HuH-7 (cell line): ENCODE measurements around the gene BOLA3.
A peak's percentile ranks its signal among the peaks of the same experiment; 100 is the strongest.
"Not testable (repeated sequence)": the region's sequence is repeated elsewhere in the genome, so short reads cannot be mapped to it uniquely, and the experiment has no call there.

Experiments
- DNase-seq: peaks from one replicate; pipeline ENCODE4 v3.0.0; 2011; ENCODE audit warnings: low spot score

BOLA3 gene, protein sequence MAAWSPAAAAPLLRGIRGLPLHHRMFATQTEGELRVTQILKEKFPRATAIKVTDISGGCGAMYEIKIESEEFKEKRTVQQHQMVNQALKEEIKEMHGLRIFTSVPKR

DNA sequence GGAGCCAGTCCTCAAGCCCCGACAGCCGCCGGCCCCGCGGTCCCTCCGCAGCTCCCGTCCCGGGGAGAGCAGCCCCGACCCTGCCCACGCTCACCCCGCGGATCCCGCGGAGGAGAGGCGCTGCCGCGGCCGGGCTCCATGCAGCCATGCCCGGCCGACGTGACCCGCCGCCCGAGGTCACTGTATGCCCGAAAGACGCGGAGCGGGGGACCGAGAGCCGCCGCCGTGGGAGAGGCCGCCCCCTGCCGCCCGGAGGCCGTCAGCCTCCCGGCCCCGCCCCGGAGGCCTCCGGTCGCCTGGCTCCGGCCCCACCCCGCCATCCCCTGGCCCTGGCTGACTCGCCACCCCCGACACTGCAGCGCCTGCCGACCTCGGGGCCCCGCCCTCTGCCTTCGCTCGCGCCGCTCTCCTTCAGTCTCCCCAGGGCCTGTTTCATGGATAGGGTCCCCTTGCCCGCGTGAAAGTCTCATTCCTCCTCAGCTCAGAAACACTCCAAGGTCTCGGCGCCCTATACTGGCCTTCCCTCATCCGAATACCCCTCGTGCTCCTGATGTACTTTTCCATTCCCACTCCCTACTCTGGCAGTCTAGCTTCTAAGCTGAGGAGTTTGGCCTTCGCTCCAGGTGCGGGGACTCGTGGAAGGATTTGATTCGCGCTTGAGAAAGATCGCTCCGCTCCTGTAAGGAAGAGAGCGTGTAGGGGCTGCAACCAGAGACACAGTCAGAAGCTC, at the start of gene BOLA3:
Gene BOLA3, minus strand, starts transcription at position 186 of the 730 bp plus-strand sequence. Its CDS starts 38 bp downstream, at position 148.
- DNase-seq = peak; percentile 97

DNA sequence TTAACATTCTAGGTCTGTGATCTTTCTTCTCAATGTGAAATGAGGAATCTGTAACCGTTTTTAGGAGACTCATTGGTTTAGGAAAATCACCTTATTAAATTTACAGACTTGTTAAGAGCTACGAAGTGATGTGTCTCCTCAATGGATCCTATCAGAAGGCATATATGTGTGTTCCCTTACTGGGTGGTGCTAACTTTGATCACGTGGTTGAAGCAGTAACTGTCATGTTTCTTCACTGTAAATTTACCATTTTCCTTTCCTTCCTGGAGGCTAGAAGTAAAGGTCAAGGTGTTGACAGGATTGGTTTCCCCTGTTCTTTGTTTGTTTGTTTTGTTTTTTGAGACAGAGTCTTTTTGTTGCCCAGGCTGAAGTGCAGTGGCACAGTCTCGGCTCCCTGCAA, 49.3 kb upstream of the BOLA3 start:
- no peak for DNase-seq

DNA sequence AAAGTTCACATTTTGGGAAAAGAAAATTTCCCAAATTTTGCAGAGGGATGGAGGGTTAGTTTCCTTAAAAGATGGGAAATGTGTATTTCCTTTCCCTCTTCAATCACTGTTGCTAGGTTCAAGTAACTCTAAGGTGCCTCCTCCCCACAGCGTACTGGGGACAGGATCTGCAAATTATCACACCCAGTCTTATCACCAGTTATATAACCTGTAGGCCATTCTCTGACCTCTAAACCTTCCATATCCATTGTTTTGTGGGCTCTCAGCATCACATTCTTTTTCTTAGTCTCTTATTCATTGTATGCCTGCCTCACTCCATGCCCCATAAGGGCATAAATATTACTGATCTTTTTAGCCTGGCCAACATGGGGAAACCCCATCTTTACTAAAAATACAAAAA, 47.1 kb upstream of the BOLA3 start:
- no peak for DNase-seq

DNA sequence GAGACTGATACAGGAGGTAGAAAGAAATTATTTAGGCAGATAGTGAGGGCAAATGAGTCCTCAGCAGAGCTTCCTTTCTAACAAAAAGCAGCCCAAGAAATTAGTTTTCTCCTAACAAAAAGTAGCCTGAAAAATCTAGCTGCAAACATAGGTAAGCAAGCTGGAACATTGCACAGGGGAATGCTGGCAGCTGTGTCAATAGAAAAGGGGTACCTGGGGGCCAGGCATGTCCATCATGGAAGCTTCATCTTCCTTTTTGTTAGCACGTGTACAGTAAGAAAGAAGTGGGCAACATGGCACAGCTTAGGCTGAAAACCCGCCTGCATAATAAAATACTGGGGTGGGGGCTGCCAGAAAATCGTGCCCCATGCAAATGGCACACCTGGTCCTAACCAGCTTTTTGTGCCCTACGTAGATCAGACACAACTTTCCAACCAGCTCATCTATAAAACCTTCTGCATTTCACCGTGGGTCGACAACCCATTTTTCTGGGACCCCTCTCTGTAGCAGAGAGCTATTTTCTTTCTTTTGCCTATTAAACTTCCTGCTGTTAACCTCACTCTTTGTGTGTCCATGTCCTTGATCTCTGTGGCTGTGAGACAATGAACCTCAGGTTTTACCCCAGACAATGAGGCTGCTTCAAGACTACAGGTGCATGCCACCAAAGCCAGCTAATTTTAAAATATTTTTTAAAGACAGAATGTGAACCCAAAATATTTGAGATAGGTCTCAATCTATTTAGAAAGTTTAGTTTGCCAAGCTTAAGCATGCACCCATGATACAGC, 44.1 kb upstream of the BOLA3 start:
- no peak for DNase-seq

DNA sequence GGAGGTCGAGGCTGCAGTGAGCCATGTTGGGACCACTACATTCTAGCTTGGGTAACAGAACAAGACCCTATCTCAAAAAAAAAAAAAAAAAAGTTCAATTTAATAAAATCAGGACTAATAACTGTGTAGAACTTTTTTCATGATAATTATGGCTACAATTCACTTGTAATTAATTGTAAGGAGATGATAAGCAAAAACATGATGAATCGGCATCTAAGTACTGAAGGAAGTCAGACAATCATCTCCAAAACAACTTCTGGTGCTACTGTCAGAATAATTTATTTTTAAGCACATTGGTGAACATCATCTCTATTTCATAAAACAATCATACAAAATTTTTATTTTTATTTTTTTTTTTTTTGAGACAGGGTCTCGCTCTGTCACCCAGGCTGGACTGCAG, 41.0 kb upstream of the BOLA3 start:
- no peak for DNase-seq

DNA sequence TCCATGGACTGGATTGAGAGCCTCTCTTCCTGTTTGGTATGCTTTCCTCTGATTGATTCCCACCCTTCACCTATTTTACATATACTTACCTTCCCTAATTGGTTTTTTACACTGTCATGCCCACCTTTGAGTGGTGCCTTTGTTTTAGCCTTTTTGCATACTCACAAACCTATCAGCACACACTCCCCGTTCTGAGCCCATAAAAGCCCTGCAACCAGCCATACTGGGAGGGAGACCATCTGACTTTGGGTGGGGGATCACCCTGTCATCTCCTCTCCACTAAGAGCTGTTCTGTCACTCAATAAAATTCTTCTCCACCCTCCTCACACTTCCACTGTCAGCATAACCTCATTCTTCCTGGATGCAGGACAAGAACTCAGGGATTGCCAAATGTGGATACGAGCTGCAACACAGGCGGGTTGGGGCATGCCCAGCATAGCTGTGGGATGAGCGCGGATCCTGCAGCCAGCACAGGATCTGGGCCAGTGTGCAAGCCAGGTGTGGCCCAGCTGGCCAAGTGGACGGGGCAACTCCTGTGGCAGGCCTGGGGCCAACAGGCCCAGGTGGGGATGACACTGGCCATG, 40.4 kb upstream of the BOLA3 start:
- DNase-seq = no peak

DNA sequence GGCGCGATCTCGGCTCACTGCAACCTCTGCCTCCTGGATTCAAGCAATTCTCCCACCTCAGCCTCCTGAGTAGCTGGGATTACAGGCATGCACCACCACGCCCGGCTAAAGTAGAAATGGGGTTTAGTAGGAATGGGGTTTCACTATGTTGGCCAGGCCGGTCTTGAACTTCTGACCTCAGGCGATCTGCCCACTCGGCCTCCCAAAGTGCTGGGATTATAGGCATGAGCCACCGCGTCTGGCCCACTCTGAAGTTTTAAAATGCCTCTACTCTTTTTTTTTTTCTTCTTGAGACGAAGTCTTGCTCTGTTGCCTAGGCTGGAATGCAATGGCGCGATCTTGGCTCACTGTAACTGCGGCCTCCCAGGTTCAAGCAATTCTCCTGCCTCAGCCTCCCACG, 39.0 kb upstream of the BOLA3 start:
- not testable (repeated sequence) for DNase-seq

DNA sequence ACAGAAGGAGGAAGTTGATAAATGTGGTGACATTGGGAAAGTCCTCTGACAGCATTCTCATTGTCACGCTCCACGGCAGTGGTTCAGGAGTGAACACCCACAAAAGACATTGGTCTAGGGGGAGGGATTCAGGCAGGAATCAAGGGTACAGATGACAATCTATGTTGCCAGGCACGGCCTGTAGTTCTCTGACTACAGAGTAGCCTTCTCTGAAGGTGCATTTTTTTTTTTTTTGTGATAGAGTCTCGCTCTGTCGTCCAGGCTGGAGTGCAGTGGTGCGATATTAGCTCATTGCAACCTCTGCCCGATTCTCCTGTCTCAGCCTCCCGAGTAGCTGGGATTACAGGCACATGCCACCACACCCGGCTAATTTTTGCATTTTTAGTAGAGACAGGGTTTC, 38.3 kb upstream of the BOLA3 start:
- no peak for DNase-seq

DNA sequence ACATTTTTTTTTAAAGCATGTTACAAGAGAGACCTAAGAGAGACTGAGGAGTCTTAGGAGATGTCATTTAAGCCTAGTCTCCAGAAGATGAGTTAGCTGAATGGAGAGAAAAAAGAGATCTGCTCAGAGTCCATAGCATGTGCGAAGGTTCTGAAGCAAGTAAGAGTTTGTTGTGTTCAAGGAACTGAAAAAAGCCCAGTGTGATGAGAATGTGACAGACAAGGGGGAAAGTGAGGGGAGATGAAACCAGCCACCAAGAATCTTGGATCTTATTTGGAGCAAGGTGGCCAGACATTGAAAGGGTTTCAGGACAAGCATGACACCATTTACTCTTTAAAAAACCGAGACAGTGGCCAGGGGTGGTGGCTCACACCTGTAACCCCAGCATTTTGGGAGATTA, 36.2 kb upstream of the BOLA3 start:
- no peak for DNase-seq

DNA sequence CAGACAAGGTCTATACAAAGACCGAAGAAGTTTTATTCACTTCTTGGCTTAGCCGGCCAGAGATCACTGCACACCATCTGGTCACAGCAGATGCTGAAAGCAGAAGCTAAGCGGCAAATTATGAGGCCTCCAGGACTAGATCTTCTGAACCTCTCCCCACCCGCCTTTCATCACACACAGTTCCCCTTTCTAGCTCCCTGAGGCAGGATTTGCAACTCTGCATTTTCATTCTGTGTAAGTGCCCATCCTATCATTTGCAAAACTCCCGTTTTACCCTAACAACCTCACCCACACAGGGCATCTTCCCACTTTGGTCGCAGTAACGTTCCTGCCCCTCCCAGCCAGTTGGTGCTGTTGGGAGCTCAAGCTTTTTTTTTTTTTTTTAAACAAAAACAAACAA, 34.0 kb upstream of the BOLA3 start:
- no peak for DNase-seq

DNA sequence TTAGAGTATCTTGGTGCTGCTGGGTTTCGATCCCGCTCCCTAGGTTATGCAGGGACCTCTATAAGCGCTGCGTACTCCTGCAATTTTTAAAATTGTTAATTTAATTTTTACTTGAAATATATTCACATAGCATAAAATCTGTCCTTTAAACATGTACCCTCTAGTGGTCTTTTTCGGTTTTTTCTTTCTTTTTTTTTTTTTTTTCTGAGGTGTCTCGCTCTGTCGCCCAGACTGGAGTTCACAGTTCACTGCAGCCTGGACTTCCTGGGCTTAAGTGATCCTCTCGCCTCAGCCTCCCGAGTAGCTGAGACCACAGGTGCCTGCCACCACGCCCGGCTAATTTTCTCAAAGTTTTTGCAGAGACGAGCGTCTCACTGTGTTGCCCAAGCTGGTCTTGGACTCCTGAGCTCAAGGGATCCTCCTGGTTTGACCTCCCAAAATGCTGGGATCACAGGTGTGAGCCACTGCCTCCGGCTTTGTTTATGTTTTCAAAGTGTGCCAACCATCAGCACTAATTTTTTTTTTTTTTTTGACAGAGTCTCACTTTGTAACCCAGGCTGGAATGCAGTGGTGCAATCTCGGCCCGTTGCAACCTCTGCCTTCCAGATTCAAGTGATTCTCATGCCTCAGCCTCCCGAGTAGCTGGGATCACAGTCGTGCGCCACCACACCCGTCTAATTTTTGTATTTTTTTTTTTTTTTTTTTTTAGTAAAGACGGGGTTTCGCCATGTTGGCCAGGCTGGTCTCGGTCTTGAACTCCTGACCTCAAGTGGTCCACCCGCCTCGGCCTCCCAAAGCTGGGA, 31.6 kb upstream of the BOLA3 start:
- DNase-seq = no peak

DNA sequence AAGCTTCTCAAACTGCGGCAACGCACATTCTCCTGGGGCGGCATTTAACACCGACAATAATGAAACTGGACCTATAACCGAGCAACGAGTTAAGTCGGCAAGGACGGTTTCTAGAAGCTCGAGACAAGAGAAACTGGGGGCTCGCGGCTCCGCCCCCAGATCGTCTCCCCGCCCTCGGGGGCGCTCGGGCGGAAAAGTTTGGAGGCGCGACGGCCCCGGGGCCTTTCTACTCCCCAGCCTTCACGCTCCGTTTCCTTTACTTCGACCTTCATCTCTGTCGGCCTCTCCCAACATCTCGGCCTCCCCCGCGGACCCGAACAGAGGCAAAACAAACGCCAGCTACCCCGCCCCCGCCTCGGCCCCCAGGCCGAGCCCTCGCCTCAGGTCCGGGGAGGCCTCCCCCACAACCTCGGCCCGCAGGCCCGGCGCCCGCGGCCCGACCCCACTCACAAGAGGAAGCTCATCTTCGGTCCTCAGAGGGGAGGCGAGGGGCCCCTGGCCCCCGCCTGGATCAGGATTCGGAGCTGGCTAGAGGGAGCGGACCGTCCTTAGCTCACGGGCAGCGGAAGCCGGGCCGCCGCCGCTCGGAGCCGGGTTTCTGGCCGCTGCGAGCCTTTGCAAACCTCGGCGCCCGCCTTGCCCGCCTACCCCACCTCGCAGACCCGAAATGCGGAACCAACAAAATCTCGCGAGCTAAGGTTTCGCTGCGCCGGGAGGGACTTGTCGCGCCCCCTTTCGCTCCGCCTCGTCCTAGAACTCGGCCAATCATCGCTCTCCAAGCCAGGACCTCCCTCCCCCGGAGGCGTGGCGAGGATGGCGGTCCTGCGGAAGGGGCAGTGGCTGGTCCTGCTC, 30.7 kb upstream of the BOLA3 start, which contains the start of gene MOB1A:
Gene MOB1A, minus strand, starts transcription at position 669 of the 852 bp plus-strand sequence. Its CDS starts 205 bp downstream, at position 464.
- peak; percentile 95 for DNase-seq

DNA sequence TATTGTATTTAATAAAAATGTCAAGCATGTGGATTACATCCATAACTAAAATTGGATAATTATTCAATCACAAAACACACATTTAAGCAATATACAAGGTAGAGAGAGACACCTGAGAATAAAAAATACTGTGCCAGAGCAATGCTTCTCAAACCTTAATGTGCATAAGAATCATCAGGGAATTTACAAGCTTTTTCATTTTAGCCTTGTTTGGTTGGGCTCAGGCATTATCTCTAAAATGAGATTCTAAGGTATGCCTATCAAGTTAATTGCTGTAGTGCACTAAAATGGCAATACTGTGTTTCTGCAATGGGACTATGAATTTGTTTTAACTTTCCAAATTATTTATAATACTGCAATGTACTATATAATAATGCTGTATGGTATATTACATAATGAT, 30.0 kb upstream of the BOLA3 start:
- DNase-seq = no peak

DNA sequence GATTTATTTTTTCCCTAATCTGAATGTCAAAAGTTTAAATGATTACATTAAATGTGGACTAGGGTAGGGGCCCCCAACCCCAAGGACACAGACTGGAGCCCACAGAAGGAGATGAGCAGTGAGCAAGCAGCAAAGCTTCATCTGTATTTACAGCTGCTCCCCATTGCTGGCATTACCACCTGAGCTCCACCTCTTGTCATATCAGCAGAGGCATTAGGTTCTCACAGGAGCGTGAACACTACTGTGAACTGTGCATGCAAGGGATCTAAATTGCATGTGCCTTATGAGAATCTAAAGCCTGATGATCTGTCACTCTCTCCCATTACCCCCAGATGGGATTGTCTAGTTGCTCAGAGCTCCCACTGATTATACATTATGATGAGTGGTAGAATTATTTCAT, 27.2 kb upstream of the BOLA3 start:
- no peak for DNase-seq

DNA sequence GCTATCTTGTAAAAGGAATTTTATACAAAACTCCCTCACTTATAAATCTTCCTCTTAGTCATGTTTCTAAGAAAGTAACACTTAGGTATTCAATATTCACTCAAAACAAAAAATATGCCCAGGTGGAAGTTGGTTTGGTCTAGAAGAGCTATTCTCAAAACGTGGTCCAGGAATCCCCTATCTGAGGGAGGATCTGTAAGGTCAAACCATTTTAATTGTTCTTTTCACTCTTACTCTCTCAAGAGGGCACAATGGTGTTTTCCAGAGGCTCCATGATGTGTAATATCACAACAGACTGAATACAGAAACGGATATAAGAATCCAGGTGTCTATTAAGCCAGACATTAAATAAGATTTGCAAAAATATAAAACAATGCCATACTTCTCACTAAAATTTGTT, 21.0 kb upstream of the BOLA3 start:
- no peak for DNase-seq

DNA sequence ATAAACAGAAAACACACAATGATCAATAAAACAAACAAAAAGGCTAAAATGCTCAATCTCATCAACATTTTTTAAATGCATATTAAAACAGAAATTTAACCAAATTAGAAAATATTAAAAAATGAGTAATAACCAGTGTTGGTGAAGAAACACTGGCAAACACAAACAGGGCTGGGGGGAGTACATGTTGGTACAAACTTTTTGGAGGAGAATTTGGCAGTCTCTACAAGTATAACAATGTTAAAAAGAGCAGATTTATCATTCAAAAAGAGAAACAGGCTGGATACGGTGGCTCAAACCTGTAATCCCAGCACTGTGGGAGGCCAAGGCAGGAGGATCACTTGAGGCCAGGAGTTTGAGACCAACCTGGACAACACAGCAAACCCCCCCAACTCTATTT, 17.0 kb upstream of the BOLA3 start:
- no peak for DNase-seq

DNA sequence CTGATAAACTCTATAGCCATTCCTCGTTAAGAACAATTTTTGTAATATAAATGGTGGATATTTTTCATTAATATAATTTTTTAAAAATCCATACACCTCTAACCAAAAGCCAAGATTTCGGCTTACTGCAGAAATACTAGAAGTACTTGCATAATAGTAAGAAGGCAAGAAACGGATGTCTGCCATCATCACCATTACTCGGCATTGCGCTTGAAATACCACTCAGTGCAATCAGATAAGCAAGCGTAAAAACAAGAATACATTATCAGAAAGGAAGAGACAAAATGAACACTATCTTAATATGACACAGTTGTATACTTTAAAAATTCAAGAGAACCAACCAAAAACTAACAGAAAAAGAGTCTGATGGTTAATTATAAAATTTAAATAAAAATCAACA, 15.2 kb upstream of the BOLA3 start:
- DNase-seq = no peak

DNA sequence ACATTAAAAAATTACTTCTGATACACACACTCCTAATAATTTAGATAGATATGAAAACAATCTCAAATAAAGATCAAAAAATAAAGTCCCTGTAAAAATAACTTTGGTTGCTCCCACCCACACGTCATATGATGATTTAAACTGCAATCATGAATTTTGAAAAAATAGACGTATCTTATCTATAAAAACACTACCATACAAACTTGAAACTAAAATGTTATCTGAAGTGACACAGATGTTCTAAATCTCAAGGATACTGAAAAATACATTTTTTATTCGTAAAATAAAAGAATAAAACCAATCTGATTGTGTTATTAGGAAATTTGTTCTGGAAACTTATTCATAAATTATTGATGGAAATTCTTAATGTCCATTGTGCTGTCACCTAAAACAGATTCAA, 8.1 kb upstream of the BOLA3 start:
- no peak for DNase-seq

DNA sequence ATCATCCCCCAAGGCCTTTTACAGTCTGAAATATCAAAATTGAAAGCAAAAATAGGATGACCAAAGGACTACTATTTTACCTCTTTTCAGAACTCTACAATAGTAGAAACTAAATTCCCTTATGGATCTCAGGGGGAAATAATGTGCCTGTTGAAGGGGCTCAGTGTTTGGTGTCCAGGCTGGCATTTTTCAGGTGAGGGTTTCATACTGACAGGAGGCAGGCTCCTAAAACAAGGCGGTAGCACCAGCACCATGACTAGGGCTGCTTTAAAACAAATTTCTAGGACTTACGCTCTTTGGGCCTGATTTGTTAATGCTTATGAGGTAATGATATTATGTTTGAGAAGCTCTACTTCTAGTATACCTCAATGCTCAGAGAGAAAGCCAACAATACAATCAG, 5.2 kb upstream of the BOLA3 start:
- no peak for DNase-seq

DNA sequence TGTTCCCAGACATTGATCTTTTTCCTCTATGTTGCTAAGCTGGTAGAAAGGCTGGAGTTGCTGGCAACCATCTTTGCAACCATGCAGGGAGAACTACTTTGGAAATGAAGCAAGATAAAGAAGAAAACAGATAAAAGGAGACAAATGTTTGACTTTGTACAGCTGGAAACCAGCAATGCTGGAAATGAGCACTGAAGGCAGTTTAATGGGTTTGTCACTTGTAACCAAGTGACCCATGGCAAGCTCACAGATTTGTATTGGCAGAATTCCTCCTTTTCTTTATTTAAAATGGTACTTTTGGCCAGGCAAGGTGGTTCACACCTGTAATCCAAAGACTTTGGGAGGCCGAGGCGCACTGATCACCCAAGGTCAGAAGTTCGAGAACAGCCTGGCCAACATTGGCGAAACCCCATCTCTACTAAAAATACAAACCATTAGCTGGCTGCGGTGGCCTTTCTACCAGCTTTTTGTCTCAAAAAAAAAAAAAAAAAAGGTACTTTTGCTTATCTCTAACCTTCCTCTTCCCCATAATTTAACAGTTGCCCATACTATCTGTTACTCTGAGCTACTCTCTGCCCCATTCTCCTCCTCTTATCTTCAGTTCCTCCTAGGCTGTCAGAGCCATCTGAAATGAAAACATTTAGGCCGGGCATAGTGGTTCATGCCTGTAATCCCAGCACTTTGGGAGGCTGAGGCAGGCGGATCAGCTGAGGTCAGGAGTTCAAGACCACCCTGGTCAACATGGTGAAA, 2.0 kb upstream of the BOLA3 start:
- no peak for DNase-seq

DNA sequence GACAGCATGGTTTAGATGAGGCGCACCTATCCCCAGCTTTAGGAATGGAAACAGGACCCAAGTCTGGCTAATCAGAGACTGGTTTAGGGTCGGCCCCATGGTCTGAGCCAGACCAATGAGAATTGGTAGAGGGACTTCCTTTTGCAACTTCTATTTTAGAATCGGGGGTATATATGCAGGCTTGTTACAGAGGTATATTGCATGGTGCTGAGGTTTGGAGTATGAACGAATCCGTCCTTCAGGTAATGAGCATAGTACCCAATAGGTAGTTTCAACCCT, 1.5 kb upstream of the BOLA3 start:
- DNase-seq = no peak
